Measurements from ENCODE around the gene RRN3.
"Not testable (repeated sequence)": the region's sequence is repeated elsewhere in the genome, so short reads cannot be mapped to it uniquely, and the experiment has no call there.

Gene RRN3

DNA sequence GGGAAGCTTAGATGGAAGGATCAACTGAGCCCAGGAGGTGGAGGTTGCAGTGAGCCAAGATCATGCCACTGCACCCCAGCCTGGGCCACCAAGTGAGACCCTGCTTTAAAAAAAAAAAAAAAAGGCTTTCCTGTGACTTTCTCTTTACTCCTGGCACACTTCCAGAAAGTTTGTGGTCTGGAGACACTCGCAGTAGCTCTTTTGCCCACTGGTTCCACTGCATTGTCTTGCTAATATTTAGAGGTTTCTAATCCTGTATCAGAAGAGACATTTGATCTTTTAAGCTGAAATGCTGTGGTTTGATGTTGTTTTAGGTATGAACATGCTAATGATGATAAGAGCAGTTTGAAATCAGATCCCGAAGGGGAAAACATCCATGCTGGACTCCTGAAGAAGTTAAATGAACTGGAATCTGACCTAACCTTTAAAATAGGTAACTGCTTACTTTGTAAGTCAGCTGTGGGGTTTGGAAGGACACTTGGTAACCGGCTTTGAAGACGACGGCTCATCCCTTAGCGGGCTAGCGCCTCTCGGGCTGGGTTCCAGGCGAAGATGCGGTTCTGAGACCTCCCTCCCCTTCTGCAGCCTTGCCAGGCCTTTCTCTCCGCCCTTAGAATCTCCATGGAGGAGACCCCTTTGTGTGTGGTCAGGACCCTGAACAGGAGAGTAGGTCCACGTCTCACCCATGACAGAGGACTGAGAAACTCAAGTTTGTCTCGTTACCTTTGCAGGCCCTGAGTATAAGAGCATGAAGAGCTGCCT is 61.3 kb downstream of the RRN3 start:
- no peak overlapping the region for H3K27ac ChIP-seq
- no peak overlapping the region for H3K4me3 ChIP-seq

DNA sequence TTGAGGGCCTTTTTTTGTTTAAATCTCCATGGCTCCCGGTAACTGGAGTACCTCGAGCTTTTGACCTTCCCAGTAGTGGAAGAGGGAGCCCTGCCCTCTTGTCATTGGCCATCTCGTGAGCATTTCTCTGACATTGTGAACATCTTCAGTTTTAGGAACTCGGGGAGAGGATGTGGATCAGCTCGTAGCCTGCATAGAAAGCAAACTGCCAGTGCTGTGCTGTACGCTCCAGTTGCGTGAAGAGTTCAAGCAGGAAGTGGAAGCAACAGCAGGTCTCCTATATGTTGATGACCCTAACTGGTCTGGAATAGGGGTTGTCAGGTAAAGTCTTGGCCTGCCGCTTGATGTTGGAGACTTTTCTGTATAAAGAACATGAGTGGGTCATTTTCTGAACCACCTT is 62.5 kb downstream of the RRN3 start:
- no peak overlapping the region for H3K4me3 ChIP-seq
- peak overlapping the region in 1 of 21 experiments; percentile 8 for H3K27ac ChIP-seq

DNA sequence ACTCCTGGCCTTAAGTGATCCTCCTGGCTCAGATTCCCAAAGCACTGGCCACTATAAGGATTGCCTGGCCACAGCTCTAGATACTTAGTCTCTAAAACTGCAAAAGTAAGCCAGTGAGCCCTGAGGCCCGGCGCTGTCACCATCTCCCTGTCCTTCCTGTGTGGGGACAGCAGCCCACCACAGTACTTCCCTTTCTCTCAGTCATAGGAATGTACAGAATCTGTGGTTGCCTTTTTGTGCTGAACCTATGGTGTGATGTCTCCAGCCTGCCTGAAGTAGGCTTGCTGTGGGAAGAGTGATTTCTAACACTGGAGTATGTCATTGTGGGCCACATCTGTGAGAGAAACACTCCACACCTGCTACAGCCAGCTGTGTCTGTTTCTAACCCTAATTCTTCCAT is 62.9 kb downstream of the RRN3 start:
- Histone ChIP-seq H3K4me3 (no peak overlapping the region), H3K27ac (peak overlapping the region in 1 of 21 experiments; percentile 8)

DNA sequence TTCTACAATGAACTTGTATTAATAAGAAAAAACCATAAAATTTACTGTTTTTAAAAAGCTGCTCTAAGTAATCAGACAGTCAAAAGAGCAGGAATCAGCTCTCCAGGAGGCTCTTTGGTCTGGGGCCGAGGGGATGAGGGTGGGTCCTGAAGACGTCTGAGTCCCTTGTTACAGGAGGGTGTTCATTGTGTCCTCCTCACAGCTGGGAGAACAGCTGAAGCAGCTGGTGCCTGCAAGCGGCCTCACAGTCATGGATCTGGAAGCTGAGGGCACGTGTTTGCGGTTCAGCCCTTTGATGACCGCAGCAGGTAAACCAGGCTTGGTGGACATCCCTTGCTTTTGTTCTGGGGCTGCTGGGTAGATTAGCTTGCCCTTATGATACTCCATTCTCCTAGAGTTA is 64.3 kb downstream of the RRN3 start:
- H3K27ac ChIP-seq = peak overlapping the region in 2 of 21 experiments; percentile 28 to 51
- H3K4me3 ChIP-seq = not testable (repeated sequence)

DNA sequence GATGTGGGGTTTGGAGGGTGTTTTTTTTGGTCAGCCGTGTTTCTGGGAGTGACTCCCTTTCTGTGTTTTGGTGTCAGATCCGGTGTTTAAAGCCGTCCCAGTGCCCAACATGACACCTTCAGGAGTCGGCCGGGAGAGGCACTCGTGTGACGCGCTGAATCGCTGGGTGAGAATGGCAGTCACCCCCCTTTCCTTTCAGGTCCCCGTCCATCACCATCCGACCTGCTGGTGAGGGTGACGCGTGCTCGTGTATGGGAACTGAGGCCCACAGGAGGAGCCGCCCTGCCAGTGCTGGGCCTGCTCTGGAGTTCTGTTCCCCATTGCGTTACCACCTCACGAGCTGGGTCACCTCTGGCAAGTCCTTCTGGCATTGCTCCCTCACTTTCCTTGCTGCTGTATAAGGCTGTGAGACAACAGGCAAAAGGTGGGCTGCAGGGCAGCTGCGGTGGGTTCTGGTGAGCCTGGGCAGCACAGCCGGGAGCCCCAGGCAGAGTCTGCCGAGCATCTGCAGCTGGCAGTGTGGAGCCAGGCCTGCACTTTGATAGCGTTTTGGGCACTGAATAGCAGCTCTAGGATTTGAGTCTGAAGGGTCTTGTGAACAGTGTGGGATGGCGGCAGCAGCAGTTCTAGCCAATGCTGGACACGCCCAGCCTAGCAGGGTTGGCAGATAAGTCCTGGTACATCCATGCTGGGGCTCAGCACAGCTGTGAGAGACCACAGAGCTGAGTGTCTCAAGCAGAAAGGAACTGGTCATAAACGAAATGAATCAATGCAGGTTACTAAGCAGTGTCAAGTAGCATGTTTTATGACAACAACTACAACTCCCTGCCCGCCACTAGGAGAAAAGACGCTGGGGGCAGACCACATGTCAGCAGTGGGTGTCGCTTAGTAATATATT is 65.0 kb downstream of the RRN3 start:
- H3K27ac ChIP-seq = peak overlapping the region in 4 of 21 experiments; percentile 2 to 61 (median 20)
- H3K4me3 ChIP-seq = not testable (repeated sequence)

DNA sequence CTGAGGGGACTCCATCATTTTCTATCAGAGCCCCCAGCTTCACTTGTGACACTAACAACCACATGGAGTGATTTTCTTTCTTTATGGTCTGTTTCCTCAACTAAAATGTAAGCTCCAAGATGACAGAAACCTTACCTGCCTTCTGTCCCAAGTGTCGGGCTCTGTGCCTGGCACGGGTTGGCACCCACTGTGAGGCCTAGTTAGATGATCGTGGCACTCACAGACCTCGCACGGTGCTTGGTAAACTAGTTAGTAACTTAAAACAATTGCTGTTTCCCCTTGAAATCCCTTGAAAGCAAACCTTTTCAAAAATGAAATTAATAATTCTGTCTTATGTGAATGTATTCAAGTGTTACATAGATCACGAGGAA is 65.7 kb downstream of the RRN3 start:
- H3K4me3 ChIP-seq = not testable (repeated sequence)
- H3K27ac ChIP-seq = peak overlapping the region in 3 of 21 experiments; percentile 2 to 13 (median 4)

DNA sequence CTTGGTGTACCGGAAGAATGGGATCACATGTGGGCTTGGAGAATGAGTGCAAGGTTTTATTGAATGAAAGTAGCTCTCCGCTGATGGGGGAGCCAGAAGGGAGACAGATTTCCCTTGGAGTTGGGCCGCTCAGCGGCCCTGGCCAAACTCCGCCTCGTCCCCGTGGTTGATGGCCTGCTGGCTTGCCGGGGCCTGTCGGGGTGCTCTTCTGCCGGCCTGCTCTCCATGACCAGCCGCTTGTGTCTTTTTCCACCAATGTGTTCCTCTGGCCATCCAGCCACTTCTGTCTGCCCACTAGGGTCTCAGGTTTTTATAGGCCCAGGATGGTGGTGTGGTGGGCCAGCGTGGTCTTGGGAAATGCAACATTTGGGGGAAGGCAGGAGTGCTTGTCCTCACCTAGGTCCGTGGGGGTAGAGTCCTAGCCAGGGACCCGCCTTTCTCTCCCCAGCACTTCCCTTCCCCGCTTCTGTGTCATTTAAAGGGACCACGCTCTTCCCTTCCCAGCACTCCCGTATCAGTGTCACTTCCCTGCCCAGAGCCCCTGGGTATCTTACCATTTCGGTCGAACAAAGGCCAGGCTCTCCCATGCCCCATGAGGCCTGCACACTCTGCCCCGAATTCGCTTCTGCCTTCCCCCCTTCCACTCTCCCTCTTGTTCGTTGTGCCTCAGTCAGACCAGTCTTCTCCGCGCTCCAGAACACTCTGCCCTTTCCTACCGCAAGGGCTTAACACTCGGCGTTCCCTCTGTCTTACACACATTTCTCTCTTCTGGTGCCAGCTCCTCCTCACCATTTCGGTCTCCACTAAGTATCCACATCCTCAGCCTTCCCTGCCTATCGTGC is 66.3 kb downstream of the RRN3 start:
- H3K4me3 ChIP-seq = not testable (repeated sequence)
- peak overlapping the region in 4 of 21 experiments; percentile 4 to 29 (median 10) for H3K27ac ChIP-seq

DNA sequence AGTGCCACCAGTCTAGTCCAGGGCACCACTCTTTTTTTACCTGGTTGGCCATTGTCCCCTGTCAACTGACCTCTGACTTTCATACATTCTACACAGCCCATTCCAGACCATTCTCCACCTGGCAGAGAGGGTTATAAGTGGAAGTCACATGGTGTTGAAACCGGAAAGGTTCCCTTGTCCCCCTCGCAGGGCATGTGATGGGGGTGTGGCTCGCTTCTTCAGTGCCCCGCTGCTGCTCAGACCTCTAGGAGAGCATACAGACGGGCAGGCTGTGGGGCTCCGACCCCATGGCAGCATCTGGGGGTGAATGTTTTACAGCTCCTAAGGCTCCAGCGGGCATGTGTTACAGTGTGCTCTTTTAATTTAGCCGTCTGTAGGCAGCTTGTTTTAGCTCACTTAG is 67.0 kb downstream of the RRN3 start:
- H3K27ac ChIP-seq, H3K4me3 ChIP-seq: not testable (repeated sequence)

DNA sequence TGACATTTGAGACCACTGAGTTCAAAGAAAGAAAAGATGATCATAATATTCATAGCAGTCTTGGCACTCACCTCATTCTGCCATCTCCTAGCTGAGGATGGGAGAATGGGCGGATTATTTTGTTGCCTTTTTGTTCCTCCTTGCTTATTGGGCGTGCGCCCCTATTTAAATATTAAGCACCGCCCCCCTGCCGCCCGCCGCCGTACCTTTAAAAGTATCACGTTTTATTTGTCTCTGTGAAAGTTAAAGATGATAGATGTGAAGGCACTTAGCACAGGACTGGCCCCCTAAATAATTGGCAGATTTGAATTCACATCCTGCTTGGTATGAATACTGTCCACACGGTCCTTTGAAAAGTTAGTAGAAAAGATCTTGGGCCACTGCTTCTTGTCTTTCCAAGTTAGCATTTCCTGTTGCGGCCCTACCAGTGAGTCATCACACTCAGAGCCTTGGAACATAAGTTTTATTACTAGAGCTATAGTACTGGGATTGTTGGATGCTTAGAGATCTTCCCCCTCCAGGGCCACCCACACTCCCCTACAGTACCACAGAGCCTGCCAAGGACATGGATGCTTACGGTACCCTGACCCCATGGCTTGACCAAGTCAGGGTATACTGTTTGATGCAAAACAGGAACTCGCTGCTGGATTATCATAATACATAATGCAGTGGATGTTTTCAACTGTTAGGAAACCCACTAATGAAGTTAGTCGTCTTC is 68.7 kb downstream of the RRN3 start:
- H3K27ac ChIP-seq = peak overlapping the region in 8 of 21 experiments; percentile 4 to 65 (median 39)
- not testable (repeated sequence) for H3K4me3 ChIP-seq

DNA sequence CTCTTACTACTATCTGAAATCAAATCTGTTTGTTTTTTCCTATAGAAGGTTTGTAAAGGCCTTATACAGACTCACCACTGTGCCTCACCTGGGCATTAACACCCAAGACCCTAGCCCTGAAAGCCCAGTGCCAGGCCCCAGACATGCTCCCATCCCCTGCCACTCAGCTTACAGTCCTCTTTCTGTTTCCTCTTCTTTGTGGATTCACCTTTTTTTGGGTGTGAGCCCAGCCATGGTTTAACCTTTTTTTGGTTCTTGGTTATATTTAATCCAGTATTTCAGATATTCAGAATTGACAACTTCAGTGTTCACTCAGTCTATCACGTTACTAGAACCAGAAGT is 69.2 kb downstream of the RRN3 start:
- peak overlapping the region in 12 of 21 experiments; percentile 4 to 65 (median 26) for H3K27ac ChIP-seq
- H3K4me3 ChIP-seq = not testable (repeated sequence)

DNA sequence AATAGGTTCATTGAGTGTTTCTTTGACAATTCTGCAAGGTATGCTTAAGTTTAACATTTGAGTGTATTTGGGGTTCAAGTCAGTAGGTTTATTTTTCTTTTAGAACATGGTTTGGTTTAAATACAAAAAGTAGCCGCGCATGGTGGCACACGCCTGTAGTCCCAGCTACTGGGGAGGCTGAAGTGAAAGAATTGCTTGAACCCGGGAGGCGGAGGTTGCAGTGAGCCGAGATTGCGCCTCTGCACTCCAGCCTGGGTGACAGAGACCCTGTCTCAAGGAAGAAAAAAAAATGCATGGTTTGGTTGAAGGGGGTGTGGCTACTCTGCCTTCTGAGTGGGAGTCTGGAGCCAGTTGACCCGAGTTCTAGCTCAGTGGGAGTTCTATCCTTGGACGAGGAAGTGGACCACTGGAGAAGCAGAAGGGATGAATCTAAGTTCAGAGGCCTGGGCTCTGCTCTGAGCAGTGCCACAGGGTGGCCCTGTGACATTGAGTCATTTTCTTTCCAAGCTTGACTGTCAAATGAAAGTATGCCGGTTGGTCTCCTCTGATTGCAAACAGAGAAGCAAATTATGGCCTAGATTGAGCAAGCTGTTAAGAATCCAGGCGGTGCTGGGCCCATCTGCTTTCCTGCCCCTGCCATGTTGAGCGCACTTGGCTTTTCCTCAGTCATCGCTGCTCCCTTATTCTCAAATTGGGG is 70.5 kb downstream of the RRN3 start:
- H3K27ac ChIP-seq = peak overlapping the region in 4 of 21 experiments; percentile 7 to 63 (median 32)
- not testable (repeated sequence) for H3K4me3 ChIP-seq

DNA sequence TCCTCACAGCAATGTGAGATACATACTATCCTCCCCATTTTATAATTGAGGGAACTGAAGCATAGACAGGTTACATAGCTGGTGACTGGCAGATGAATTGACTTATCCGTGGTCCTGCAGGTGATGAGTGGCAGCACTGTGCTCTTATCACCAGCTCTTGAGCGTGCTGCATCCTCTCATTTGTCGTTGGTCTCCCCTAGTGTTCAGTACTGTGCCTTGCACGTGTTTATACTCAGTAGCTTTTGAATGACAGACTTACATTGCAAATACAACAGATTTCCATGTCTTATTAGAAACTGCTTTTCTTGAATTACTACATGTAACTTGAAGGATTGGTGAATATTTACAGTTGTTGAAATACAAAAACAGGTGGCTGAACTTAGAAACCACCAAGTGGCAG is 71.9 kb downstream of the RRN3 start:
- not testable (repeated sequence) for H3K4me3 ChIP-seq
- H3K27ac ChIP-seq = peak overlapping the region in 1 of 21 experiments; percentile 9

DNA sequence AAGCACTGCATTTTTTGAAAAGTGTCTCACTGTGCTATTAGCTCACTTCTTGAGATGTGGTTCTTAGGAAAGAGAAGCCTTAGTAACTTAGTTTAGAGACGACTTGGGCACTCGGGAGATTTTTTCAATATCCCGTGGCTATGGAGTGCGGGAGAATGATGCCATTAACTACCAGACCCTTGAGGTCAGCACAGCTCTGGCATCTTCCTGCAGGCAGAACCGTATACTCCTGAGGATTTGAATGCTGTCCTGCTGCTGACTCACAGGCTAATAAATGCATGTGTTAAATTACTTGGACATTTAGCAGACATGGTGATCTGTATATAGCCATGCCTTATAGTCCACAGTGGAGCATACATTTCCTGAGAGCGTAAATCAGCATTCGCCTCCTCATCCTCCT is 72.6 kb downstream of the RRN3 start:
- H3K27ac ChIP-seq = peak overlapping the region in 2 of 21 experiments; percentile 6 to 9
- not testable (repeated sequence) for H3K4me3 ChIP-seq

DNA sequence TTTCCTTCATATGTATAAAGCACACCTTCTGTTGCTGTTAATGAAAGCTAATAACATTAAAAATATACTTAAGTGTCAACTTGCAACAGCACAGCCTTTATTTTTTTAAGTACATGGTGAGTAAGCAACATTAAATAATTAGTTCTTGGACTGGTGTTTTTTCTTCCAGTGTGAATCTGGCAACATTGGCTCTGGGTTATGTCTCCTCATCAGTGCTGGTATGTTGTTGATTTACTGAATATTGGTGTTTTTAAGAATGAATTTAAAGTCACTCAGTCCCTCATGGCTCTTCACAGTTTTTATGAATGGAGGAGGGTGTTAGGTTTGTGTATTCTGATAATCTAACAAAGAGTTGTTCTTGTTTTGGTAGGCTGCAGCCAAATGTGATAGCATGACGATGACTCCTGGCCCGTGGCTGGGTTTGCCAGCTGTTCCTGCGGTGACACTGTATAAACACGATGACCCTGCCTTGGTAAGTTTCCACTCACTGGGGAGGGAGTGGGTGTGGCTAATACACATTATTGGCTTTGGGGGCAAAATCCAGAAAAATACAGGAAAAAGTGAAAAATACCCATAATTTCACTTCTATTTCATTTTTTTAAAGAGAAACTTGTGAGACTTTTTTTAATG is 77.0 kb downstream of the RRN3 start:
- peak overlapping the region in 9 of 21 experiments; percentile 18 to 84 (median 58) for H3K27ac ChIP-seq

DNA sequence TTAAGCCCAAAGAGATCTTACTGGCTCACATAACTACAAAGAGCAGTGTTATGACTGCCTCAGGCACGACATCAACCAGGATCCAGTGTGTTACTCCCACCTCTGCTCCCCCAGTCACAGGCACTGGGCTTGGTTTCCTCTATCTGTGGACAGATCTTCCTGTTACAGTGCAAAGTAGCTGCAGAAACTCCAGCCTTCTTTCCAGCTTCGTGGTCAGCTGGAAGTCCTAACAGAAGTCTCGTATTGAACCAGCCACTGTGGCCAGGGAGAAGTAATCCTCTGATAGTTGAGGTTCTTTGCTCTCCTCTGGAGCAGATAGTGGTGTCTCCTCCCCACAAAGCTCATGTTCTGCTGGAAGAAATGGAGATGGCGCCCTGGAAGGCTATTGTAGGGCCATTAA is 77.7 kb downstream of the RRN3 start:
- H3K4me3 ChIP-seq = not testable (repeated sequence)
- peak overlapping the region in 15 of 21 experiments; percentile 14 to 84 (median 56) for H3K27ac ChIP-seq

More for the DNA sequence above, 77.0 kb downstream of the RRN3 start:
- H3K4me3 ChIP-seq = not testable (repeated sequence)

DNA sequence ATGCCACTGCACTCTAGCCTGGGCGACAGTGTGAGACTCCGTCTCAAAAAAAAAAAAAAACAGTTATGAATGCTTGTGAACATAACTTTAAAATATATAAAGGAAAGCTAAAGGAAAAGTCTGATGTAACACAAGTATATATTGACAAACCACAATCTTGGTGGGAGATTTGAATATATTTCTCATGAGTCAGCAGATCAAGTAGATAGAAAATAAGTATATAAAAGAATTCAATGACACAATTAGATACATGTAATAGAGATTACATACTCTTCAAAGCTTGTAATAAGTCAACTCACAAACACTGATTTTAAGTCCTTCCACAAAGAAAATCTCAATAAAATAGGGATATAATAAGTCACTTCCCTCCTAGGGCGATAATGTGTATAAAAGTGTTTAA is 78.4 kb downstream of the RRN3 start:
- peak overlapping the region in 11 of 21 experiments; percentile 25 to 85 (median 62) for H3K27ac ChIP-seq

DNA sequence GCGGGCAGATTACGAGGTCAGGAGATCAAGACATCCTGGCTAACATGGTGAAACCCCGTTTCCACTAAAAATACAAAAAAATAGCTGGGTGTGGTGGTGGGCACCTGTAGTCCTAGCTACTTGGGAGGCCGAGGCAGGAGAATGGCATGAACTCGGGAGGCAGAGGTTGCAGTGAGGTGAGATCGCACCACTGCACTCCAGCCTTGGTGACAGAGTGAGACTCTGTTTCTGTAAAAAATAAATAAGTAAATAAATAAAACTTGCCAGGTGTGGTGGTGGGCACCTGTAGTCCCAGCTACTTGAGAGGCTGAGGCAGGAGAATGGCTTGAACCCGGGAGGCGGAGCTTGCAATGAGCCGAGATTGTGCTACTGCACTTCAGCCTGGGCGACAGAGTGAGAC is 81.1 kb downstream of the RRN3 start:
- H3K4me3 ChIP-seq = not testable (repeated sequence)

More for the DNA sequence above, 78.4 kb downstream of the RRN3 start:
- not testable (repeated sequence) for H3K4me3 ChIP-seq

More for the DNA sequence above, 81.1 kb downstream of the RRN3 start:
- H3K27ac ChIP-seq = peak overlapping the region in 2 of 21 experiments; percentile 22 to 30

All from skin epidermis (tissue), 12 donors.